AG20443 (cell line): Measurements from ENCODE around the gene GNAI1.

Source experiments
- DNase-seq: peaks from one replicate; pipeline ENCODE4 v3.0.0; 2012; ENCODE audit warnings: low spot score, mixed read lengths

The GNAI1 gene

DNA sequence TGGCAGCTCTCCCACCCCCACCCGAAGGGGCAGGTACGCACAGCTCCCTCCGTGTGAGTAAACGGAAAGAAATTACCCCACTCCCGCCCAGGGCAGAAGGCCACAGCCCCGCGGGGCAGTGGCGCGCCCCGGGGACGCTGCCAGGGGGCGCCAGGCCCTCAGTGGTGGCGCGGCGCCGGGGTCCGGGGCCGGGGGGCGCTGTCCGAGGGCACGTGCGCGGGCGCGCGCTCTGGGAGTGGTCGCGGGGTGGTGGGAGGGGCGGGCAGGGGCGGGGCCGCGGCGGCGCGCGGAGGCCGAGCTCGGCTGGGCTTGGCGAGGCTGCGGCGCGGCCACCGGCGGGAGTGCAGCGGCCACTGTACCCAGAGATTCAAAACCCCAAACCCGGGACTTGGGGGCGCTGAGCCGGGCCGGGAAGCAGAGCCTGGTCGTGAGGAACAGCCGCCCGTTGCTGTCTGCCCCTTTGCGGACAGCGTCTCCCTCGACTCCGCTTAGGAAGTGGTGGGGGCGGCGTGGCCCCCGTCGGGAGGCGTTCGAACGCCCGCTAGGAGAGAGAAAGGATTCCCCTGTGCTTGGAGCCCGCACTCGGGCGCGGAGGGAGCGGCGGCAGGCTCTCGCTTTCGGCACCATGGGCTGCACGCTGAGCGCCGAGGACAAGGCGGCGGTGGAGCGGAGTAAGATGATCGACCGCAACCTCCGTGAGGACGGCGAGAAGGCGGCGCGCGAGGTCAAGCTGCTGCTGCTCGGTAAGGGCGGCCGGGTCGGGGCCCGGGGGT is at the start of gene GNAI1:
TSS of gene GNAI1 (plus strand) at position 296 of the 773 bp plus-strand sequence. CDS start at position 626, 330 bp downstream.
- peak; percentile 87 for DNase-seq

DNA sequence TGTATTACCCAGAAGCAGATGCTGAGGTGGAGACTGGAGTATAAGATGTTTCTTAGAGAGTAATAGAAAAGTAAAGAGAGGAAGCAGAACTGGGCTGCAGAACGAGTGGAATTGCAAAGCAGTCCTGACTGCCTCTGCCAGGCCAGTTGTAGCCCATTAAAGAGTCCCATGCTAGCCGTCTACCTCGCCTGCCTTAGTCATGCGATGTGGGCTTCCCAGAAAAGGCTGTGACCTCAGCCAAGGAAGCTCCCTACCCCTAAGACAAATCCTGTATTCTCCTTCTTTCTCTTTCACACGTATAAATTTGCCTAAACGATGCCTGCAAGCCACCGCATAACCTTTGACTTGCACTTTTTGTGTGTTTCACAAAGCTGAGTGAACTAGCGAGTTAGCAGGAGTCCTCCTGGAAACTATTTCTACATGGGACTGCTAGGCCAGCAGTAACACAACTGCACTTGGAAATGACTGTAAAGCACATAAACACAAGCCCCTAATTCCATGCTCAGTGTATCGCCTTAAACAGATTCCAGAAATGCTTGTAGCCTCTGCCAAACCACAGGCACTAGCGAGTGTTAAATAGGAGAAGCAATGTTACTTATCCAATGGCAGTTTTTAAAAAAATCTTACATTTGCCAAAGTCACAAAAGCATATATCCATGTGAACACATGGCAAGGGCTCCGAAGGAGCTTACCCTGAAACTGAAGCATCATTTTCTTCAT is 47.4 kb upstream of the GNAI1 start:
- no peak for DNase-seq

DNA sequence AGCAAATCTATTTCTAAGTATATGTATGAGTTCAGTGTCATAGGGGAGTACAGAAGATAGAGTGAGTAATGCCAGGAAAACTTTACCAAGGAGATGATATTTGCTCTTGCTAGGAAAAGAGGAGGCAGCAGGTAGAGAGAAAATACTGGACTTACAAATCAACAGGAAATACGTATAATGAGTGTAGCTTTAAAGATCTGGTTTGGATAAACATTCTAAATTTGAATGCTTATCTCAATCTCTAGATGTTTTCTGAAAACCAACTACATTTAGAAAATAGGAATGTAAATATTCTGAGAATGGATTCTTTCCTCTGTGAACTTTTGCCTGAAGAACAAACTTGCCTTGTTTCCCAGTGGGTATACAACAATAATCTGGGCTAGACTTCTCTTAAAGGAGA is 46.9 kb upstream of the GNAI1 start:
- no peak for DNase-seq

DNA sequence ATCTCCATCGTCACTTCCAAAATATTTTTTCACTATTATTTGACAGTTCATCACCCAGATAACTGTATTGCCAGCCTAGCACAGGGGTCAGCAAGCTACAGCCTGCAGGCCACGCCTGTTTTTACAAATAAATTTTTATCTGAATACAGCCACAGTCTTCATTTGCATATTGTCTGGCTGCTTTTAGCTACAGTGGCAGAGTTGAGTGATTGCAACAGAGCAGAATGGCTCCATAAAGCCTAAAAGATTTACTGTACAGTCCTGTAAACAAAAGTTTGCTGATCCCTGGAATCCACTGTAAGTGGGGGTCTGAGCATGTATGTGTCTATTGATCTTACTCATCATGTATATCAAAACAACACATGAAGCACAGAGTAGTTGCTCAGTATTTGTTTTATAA is 45.9 kb upstream of the GNAI1 start:
- no peak for DNase-seq

DNA sequence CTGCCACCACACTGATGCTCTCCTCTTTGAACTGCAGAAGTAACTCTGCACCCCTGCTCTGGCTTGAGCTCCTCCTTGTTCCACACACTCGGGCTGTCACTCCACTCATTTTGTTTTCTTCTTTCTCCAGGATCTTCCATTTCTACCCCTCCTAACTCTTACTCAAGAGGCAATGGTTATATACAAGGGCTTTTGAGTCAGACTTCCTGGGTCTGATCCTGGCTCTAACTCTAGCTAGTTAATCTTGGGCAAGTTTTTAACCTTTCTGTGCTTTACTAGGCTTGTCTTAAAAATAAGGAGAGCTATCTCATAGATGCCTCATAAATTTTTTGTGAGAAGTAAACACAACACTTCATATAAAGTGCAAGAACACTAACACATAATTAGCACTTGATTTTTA is 45.3 kb upstream of the GNAI1 start:
- DNase-seq = no peak

DNA sequence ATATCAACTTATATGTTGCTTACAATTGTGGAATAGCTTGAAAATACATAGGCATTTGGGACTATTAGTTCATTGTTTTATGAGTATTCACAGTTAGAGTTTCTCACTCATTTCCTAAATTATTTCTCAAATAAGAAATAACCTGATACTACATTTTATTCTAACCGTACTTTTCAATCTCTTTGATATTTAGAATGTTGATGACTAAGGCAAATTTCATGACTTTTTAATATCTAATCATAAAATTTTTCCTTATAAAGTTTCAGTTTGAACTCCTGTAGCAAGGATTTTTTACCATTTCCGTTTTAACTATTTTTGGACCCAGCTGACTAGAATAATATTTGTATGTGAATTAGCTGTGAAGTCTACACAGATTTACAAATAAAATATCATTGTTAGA is 41.3 kb upstream of the GNAI1 start:
- DNase-seq = no peak

DNA sequence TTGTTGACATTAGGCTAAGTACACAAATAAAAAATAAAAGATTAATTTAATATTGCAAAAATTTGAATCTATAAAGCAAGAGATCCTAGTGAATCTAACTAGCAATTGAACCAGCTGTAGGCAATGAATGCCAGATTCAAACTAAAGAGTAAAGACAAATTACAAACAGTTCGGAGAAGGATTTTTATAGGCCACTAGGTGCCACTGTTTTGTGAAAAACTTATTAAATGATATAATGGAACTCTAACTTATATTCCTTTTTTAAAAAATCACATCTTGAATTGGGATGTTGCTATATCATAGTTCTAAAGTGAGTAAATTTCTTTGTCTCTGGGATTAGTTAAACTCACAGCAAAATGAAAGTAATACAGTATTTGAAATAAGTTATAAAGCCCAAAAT is 39.1 kb upstream of the GNAI1 start:
- DNase-seq = peak; percentile 28

DNA sequence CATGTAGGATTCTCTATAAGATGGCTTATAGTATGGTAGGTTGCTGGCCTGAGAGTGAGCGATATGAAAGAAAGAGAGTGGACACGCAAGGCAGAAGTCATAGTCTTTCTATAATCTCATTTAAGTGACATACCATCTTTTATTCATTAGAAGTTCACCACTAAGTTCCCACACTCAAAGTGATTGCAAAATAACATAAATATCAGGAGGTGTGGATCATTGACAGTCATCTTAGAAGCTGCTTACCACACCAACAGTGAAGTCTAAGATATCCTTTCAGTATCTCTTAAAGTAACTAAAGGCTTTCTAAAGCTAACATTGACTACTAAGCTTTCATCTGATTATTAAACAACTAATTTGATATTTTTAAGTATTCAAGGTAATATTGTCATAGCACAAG is 36.9 kb upstream of the GNAI1 start:
- no peak for DNase-seq

DNA sequence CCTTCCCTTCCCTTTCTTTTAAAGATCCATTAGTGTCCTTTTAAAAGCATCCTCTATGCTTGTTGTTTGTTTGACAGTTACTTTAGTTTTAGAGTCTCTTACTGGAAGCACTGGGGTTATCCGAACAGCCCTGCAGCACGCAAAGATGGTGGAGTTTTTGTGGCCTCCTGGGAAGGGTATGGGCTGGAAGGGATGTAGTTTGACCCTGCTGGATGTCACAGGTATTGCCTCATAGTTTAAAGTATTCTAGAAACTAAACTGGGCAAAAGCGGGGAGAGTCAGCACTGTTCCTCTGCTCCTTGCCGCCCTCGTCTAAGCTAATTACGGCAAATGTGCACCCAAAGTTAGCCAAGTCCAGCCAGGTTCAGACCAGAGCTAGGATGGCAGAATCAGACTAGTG is 35.8 kb upstream of the GNAI1 start:
- DNase-seq = no peak

DNA sequence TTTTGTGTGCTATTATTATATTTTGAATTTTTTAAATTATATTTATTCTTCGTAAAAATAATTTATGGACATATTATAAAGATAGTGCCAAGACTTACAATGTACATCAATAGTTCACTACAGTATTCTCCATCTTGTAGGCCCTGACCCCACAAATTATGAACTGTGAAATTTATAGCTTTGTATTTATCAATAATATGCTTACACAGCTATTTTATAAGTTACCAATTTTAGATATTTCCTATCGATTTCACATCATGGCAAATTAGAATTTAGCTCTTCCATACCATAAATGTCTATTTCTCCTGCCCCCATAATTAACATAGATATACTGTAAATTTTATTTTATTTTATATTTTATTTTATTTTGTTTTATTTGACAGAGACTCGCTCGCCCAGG is 34.4 kb upstream of the GNAI1 start:
- no peak for DNase-seq

DNA sequence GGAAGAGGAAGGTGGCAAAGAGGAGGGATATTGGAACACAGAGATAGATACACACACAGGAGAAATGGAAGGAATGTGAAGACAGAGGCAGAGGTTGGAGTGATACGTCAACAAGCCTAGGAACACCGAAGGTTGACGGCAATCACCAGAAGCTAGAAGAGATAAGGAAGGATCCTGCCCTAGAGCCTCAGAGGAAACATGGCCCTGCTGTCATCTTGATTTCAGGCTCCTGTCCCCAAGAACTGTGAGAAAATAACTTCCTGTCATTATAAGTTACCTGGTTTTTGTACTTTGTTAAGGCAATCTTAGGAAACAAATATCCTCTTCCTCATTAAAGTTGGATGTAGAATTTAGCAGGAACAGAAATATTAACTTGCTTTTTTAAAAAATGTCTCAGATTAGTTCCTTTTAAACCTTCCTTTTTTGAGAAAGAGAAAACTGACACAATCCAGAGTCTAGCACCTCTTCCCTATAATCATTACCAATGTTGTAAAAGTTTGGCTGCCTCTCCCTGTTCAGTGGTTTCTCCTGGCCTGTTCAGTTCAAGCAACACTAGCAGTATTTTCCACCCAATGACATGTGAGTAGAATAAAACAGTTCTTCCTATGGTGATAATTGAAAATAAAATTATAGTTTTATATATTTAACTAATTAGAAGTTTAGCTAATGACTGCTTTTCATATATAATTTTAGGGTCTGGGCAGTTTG is 28.8 kb upstream of the GNAI1 start:
- DNase-seq = no peak

DNA sequence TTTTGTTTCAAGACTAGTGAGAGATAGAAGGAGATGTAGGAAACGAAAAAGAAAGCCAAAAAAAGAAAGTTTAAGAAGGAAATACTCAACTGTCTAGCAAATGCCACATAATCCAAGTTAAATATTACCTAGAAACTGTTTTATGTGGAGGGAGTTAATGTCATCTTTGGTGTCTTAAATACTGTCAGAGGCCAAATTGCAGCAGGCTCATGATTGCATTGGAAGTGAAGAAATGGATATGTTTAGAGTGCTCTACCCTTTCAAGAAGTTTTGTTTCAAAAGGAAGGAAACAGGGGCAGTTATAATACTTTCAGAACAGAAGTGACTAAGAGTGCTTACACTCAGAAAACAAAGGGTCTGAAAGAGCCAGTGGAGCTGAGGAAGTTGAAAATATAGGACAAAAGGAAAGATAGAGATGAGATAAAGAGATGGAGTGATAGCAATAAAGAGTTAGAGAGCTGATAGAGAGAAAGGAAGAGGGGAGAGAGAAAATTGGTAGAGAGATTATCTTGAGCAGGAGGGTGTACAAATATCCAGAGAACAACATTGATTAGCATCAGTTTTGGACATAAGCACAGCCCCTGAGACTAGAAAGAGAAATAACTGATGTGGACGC is 28.0 kb upstream of the GNAI1 start:
- no peak for DNase-seq

DNA sequence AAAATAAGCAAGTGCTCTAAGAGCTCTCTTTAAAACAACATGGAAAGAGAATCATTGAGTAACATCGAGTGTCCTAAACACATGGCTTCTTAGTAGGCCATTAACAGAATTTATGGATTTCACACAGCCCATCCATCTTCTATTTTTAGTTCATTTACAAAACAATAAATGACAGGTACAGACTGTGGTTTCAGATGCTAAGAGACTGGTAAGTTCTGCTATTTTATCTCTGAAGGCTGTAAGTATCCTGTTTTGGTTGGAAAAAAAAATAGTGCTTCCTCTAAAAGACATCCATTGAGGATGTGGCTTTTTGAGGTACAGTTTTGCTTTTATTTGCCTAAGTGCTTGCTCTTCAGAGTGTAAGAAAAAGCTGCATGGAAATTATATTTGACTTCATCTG is 27.4 kb upstream of the GNAI1 start:
- DNase-seq = no peak

DNA sequence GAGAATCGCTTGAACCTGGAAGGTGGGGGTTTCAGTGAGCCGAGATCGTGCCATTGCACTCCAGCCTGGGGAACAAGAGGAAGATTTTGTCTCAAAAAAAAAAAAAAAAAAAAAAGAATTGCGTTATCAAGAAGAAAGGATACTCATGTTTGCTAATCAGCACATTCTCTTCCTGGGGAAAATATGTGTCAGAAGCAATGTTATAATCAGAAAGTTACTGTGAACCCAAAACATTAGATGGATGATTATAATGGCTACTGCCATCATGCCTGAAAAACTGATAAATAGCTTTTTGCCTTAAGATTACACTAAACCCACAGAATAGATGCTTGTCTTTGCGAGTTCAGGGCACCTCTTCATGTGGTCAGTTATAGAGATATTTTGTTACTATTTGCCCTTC is 24.3 kb upstream of the GNAI1 start:
- DNase-seq = no peak

DNA sequence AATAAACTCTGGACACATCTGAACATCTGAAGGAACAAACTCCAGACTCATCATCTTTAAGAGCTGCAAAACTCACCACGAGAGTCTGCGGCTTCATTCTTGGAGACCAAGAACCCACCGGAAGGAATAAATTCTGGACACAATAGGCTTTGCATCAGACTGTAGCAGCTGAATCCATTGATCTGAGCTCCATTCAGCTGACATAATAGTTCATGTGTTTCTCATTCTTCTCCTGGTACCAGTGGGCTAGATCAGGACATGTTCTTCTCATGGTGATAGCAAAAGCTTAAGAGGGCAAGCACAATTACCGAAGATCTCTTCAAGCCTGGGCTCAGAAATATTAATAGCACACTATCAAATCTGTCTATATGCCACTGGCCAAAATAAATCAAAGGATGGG is 20.5 kb upstream of the GNAI1 start:
- DNase-seq = no peak

DNA sequence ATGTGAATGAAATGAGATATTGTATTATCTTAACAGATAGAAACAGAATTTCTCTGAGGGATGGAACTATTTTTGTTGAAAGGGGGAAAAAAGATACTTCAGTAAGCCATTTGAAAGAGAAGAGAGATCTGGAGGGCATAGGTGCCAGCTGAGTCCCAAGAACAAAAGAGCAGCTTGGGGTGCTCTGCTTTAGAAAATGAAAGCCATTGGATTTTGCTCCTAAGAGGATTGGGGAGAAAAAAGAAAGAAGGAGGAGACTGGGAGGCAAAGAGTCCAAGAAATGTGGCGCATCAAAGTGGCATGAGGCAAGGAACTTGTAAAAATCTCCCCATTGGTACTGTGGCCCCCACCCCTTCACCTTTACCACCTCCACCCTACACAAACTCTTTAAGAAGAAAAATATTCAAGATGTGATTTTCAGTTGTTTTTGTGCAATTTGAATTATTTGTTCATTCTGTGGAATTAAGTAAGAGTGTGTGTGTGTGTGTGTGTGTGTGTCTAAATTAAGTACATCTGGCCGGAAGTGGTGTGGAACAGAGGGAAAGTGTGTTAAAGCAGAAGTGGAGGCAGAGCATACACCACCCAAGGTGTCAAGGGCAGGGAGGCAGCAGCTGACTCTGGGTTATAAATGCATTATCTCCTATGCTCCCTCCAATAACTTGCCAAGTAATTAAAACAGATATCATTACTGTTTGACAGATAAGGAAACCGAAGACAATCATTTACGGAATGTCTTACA is 9.9 kb upstream of the GNAI1 start:
- DNase-seq = no peak

DNA sequence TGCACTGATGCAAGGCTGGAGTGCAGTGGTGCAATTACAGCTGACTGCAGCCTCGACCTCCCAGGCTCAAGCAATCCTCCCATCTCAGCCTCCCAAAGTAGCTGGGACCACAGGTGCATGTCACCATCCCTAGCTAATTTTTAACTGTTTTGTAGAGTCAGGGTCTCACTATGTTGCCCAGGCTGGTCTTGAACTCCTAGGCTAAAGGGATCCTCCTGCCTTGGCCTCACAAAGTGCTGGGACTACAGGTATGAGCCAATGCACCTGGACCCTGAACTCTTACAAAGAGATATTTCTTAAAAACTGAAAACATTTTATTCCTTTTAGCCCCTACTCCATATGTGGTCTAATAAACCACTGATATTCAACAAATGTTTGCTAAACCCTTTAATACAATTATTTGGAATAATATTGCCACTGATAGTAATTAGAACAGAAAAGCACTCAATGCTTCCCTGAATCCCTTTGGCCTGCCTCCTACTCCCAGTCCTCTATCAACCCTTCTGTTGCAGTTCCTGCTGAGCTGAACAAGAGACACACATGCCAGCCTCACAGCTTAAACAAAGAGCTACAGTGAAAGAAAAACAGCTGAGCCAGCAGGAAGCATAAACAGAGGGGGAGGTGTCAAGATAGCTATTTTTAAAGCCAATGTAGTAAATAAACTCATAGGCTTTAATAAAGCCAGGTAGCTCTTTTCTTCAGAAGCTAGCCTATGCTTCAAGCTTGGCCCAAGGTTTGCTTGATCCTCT is 7.0 kb upstream of the GNAI1 start:
- no peak for DNase-seq

DNA sequence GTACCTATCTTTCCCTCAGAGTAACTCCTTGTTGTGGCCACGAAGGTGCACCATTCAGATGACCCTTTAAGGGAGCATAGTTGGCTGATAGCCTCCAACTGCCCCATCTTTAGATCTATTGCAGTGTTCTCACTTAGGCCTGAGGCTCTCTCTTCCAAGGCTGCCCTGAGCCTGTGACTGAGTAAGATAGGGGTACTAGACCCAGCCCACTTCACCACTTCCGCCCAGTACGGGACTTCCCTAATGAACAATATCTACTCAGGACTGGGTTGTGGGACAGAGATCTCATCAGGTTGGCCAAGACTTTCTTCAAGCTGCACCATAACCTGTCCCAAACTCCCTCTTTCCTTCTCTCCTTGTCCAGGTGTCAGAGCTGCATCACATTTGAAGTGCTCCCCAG is 5.7 kb upstream of the GNAI1 start:
- DNase-seq = no peak

DNA sequence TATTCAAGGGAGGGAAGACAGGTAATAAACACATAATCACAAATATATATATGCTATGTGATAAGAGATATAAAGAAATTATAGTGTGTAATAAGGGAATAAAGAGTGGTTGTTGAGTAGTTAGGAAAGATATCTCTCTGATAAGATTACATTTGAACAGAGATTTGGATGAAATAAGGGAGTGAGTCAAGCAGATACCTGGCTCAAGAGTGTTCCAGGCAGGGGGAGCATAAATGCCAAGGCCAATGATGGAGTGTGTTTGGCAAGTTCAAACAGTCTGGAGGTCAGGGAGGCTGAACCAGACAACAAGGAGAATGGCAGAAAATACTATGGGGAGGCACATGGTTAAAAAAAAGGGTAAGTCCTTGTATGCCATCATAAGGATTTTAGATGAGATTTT is 4.8 kb upstream of the GNAI1 start:
- DNase-seq = no peak

DNA sequence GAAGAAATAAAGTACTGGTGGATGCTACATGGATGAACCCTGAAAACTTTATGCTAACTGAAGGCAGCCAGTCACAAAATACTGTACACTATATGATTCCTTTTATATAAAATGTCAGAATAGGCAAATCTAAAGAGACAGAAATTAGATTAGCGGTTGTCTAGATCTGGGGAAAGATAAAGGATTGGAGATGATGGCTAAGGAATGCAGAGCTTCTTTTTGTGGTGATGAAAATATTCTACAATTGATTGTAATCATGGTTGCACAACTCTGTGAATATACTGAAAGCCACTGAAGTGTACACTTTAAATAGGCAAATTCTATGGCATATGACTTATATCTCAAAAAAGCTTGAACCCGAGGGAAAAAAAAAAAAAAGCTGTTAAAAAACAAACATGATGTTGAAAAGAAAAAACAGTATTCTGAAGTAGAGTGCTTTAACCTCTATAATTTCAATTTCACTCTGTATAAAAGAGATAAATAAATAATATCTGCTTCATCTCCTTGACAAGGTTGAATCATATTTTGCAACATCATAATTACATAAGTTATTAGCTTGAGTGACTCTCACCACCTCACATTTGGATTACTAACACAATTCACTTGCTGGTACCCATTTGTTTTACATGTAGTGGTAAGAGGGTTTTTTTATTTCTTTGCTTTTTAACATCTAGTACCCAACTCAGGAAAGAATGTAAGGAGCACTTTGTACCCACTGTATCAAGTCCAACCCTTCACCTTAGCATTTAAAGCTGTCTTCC is 2.8 kb upstream of the GNAI1 start:
- DNase-seq = no peak

DNA sequence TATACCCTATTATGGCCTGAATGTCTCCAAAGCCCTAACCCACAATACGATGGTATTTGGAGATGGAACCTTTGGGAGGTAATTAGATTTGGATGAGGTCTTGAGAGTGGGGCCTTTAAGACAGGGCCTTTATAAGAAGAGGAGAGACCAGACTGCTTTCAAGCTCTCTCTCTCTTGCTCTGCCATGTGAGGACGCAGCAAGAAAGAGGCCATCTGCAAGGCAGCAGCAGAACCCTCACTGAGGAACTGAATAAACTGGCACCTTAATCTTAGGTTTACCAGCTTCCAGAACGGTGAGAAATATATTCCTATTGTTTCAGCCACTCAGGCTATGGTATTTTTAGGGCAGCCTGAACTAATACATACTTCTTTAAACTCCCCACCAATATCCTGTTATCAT is 2.0 kb upstream of the GNAI1 start:
- no peak for DNase-seq
